Coronary artery (tissue), 2 donors: ENCODE measurements around the gene RCC1.

Experiments
- DNase-seq: peaks from one replicate; pipeline ENCODE4 v3.0.0-alpha.2; 2017; ENCODE audit warnings: low spot score
- H3K27ac ChIP-seq, 2 donors: fragments of 200-600 bp; sonication (generic); one replicate each; pipeline ENCODE4 v1.5.1; 2016 to 2019
- H3K4me3 ChIP-seq: fragments of 200-600 bp; sonication (generic); 2 replicates; pipeline ENCODE4 v1.5.1; 2016; ENCODE audit warnings: mild to moderate bottlenecking, moderate library complexity
- TF ChIP-seq, protein P1 (sequence below): fragments of 200-600 bp; sonication (generic); IDR thresholded peaks from one replicate; pipeline ENCODE4 v1.5.1; 2019; ENCODE audit warnings: antibody characterized with exemption

RCC1 gene

DNA sequence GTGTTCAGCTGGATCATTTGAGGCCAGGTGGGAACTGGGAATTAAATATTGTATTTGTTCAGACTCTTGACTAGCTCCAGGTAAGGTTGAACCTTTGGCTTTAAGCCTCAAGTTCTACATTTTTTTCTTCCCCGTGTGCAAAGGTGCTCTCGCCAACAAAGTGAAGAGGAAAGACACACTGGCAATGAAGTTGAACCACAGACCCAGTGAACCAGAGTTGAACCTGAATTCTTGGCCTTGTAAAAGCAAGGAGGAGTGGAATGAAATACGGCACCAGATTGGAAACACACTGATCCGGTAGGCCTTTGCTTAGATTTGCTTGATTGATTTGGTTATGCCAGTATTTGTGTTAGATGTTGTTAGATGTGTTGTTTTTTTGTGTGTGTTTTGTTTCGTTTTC is 25.5 kb upstream of the RCC1 start:
- H3K4me3 ChIP-seq: no peak overlapping the region
- TF ChIP-seq, protein P1, sequence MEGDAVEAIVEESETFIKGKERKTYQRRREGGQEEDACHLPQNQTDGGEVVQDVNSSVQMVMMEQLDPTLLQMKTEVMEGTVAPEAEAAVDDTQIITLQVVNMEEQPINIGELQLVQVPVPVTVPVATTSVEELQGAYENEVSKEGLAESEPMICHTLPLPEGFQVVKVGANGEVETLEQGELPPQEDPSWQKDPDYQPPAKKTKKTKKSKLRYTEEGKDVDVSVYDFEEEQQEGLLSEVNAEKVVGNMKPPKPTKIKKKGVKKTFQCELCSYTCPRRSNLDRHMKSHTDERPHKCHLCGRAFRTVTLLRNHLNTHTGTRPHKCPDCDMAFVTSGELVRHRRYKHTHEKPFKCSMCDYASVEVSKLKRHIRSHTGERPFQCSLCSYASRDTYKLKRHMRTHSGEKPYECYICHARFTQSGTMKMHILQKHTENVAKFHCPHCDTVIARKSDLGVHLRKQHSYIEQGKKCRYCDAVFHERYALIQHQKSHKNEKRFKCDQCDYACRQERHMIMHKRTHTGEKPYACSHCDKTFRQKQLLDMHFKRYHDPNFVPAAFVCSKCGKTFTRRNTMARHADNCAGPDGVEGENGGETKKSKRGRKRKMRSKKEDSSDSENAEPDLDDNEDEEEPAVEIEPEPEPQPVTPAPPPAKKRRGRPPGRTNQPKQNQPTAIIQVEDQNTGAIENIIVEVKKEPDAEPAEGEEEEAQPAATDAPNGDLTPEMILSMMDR: no peak
- no peak for DNase-seq
- H3K27ac ChIP-seq: no peak overlapping the region

DNA sequence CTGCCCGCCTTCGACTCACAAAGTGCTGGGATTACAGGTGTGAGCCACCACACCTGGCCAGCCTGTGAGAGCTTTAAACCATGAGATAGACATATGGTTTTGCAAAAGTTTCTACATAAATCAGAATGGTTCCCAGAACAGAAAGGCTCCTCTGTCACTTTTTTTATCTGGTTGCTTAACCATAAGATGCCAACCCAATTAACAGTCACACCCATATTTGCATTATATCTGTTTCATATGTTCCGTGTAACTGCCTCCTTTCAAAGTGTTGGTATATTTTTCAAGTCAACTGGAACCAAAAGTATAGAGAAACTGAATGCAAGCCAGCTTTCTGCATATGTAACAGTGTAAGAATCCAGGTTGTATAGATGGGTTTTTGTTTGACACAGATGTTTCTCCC is 23.7 kb upstream of the RCC1 start:
- H3K27ac ChIP-seq: no peak overlapping the region
- no peak for DNase-seq
- TF ChIP-seq, protein P1: no peak
- H3K4me3 ChIP-seq: no peak overlapping the region

DNA sequence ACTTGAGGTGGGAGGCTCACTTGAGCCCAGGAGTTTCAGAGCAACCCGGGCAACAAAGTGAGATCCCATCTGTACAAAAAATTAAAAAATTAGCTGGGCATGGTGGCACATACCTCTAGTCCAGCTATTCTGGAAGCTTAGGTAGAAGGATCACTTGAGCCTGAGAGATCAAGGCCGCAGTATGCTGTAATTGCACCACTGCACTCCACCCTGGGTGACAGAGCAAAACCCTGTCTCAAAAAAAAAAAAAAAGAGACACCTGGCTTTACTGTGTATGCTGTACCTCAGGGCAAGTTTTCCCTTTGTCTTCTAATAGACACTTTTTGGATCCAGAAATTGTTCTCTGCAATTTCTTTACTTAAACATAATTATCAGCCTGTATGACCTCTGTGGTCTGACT is 23.1 kb upstream of the RCC1 start:
- TF ChIP-seq, protein P1: no peak

DNA sequence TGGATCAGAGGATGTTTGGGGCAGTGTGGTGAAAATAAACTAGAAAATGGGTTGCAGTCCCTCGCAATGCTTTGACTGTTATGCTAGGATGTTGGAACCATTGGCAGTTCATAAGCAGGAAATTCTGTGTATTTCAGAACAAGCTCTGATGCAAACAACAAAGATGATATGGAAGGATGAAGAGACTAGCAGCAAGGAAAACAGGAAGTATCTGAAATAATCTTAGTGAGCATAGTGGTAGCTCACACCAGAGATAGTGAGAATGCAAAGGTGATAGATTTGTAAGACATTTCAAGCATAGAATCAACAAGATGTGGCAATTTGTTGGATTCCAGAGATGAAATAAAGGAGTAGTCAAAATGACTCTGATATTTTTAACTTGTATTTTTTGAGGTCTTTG is 11.1 kb upstream of the RCC1 start:
- no peak overlapping the region for H3K27ac ChIP-seq
- no peak for DNase-seq
- TF ChIP-seq, protein P1: no peak
- H3K4me3 ChIP-seq: no peak overlapping the region

More for the DNA sequence above, 23.1 kb upstream of the RCC1 start:
- no peak for DNase-seq
- no peak overlapping the region for H3K4me3 ChIP-seq
- no peak overlapping the region for H3K27ac ChIP-seq

DNA sequence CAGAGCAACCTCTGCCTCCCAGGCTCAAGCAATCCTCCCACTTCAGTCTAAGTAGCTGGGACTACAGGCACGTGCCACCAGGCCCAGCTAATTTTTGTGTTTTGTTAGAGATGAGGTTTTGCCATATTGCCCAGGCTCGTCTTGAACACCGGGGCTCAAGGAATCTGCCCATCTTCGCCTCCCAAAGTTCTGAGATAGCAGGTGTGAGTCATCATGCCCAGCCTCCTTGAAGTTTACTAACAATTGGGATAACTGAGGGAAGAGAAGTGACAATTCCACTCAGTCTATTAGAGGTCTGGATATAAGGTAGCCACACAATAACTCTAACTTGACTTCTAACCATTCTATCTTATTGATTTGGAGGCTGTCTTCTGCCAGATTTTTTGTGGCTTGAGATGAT is 6.3 kb upstream of the RCC1 start:
- Histone ChIP-seq H3K4me3 (no peak overlapping the region), H3K27ac (no peak overlapping the region)
- TF ChIP-seq, protein P1: no peak
- no peak for DNase-seq

DNA sequence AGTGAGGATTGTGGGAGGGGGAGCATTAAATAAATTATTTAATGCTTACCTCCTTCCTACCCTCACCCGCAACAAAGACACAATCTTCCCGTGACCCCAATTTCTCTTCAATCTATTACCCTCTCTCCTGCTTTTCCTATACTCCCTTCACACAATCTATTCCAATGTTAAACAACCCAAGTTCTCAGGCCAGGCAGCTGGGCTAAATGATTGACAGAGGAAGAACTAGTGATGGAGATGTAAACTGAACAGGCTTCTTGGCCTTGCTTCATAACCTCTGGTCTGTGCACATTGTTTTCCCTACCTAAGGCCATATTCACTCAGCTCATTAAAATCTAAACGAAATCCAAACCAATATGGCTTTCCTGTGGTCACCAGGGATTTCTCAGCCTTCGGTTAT is 3.9 kb upstream of the RCC1 start:
- no peak for DNase-seq
- TF ChIP-seq, protein P1: no peak
- Histone ChIP-seq H3K4me3 (no peak overlapping the region), H3K27ac (no peak overlapping the region)

DNA sequence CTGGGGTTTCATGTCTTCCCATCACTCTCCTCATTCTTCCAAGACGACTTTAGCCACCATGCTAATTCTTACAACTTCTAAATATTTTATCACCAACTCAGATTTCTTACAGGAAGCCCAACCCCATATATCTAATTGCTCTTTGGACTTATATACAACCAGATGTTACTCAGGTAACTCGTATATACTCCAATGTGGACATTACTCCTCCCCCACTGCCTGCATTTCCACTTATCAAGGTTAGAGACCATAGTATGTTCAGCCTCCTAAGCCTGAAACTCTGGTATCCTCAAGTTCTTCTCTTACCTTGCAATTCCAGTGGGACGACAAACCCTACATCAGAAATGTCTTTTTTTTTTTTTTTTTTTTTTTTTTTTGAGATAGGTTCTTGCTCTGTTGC is 2.7 kb upstream of the RCC1 start:
- no peak overlapping the region for H3K27ac ChIP-seq
- TF ChIP-seq, protein P1: no peak
- DNase-seq: no peak
- H3K4me3 ChIP-seq: no peak overlapping the region
